ENCODE measurements around the gene ZXDC. TPM values are rescaled to one million over a fixed set of nuclear protein-coding genes. Genes with fewer than 3 reads are reported as not detected.

Gene ZXDC
- total RNA-seq, 1 experiment from 2014 or later = 55.4 TPM

DNA sequence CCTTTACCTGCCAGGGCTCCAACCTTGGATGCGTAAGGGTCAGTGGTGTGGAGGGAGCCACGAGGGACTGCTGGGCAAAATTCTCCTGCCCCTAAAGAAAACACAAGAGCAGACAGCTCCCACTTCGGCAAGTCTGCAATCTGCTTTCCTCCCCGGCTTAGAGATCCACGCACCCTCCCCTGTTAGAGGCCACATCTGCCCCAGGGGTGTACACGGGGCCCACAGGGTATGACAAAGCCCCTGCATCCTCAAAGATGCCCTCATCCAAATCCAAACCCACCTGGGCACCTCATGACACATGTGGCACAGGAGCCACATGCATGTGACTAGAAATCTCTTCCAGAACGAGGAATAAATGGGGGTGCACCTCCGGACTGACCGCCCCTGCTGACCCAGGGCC lies 25.5 kb downstream of the ZXDC start:
- ChIA-PET CTCF (no interaction called here), POLR2A (ENCODE audit: unreplicated experiment) (no interaction called here)
- Histone ChIP-seq H3K9me3 (ENCODE audit: insufficient read depth, low read depth) (no peaks in the 10 kb centered on the region), H3K36me3 (ENCODE audit: low read depth) (peaks cover 6% of the 10 kb centered on the region; the same call in 1 of the 2 replicates), H4K20me1 (ENCODE audit: insufficient read depth) (peaks cover 10% of the 10 kb centered on the region), H3K4me1 (replicated peaks; ENCODE audit: insufficient read depth) (no peaks in the 10 kb centered on the region), H3K4me2 (no peak overlapping the region), H3K4me3 (no peak overlapping the region), H3K79me2 (ENCODE audit: low read depth) (no peaks in the 10 kb centered on the region), H3F3A (ENCODE audit: insufficient read depth, low read depth) (no peaks in the 10 kb centered on the region; the same call in 1 of the 2 replicates), H3K27ac (no peak overlapping the region), H3K9me2 (ENCODE audit: insufficient read depth) (no peaks in the 10 kb centered on the region), H3K27me3 (ENCODE audit: insufficient read depth, low read depth) (no peaks in the 10 kb centered on the region), H2AFZ (no peak overlapping the region)
- TF ChIP-seq, protein P1, sequence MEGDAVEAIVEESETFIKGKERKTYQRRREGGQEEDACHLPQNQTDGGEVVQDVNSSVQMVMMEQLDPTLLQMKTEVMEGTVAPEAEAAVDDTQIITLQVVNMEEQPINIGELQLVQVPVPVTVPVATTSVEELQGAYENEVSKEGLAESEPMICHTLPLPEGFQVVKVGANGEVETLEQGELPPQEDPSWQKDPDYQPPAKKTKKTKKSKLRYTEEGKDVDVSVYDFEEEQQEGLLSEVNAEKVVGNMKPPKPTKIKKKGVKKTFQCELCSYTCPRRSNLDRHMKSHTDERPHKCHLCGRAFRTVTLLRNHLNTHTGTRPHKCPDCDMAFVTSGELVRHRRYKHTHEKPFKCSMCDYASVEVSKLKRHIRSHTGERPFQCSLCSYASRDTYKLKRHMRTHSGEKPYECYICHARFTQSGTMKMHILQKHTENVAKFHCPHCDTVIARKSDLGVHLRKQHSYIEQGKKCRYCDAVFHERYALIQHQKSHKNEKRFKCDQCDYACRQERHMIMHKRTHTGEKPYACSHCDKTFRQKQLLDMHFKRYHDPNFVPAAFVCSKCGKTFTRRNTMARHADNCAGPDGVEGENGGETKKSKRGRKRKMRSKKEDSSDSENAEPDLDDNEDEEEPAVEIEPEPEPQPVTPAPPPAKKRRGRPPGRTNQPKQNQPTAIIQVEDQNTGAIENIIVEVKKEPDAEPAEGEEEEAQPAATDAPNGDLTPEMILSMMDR (conservative IDR thresholded peaks at IDR 0.05) = no peak
- no peak for TF ChIP-seq EZH2 (IDR thresholded peaks at IDR 0.05; ENCODE audit: low read depth)
- no TSS peak for BruUV-seq (replicated peaks)
- no peak for DNase-seq
- intact Hi-C loops (cut with micrococcal nuclease; ENCODE audit: unreplicated experiment) = no loop called here

DNA sequence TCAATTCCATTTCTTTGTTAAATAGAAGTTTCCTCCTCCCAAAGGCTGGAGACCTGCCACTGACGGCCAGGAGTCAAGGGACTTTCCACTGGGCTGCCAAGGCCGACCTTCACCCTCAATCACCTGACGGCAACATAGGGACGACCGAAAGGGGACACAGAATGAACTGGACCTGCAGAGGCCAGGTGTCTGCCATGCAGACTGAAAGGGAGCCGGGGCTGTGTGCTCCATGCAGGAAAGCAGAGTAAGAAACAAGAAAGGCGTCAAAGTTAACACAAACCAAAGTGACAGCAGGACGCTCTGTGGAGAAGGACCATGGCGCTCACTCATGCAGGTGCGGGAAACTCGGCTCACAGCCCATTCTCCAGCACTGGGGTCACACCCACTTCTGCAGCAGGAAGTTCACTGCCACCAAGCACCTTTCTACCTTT lies 26.1 kb downstream of the ZXDC start:
- intact Hi-C loops (cut with micrococcal nuclease; ENCODE audit: unreplicated experiment) = no loop called here
- no peaks in the 10 kb centered on the region for H3F3A ChIP-seq (ENCODE audit: insufficient read depth, low read depth)
- no peaks in the 10 kb centered on the region for H3K9me2 ChIP-seq (ENCODE audit: insufficient read depth)
- no peak overlapping the region for H3K4me2 ChIP-seq
- no peak overlapping the region for H2AFZ ChIP-seq
- ChIA-PET CTCF (no interaction called here), POLR2A (ENCODE audit: unreplicated experiment) (no interaction called here)
- no peak overlapping the region for H3K27ac ChIP-seq
- peaks cover 6% of the 10 kb centered on the region; the same call in 1 of the 2 replicates for H3K36me3 ChIP-seq (ENCODE audit: low read depth)
- H4K20me1 ChIP-seq (ENCODE audit: insufficient read depth) = peaks cover 5% of the 10 kb centered on the region
- no peaks in the 10 kb centered on the region for H3K4me1 ChIP-seq (replicated peaks; ENCODE audit: insufficient read depth)
- no peak overlapping the region for H3K4me3 ChIP-seq
- BruUV-seq (replicated peaks) = no TSS peak
- DNase-seq = no peak
- no peaks in the 10 kb centered on the region for H3K79me2 ChIP-seq (ENCODE audit: low read depth)
- TF ChIP-seq, protein P1 (conservative IDR thresholded peaks at IDR 0.05) = no peak
- no peak for TF ChIP-seq EZH2 (IDR thresholded peaks at IDR 0.05; ENCODE audit: low read depth)
- H3K9me3 ChIP-seq (ENCODE audit: insufficient read depth, low read depth) = no peaks in the 10 kb centered on the region
- H3K27me3 ChIP-seq (ENCODE audit: insufficient read depth, low read depth) = no peaks in the 10 kb centered on the region

DNA sequence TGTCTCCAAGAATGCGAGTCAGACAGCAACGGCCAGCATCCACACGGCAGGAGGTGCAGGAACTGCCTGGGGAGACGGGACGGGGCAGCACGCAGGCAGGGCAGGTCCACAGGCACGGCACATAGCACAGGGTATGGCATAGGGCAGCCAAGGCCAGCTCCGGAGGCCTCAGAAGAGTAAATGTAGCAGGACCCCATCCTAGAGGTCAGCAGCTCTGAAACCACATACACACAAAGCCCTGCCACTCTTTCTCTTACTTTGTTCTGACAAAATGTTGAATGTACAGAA lies 26.9 kb downstream of the ZXDC start:
- H3K4me2 ChIP-seq = no peak overlapping the region
- TF ChIP-seq, protein P1 (conservative IDR thresholded peaks at IDR 0.05) = no peak
- TF ChIP-seq EZH2 (IDR thresholded peaks at IDR 0.05; ENCODE audit: low read depth) = no peak
- no peaks in the 10 kb centered on the region for H3K27me3 ChIP-seq (ENCODE audit: insufficient read depth, low read depth)
- DNase-seq = no peak
- 0 out of 2 replicates have a peak, but pooled peaks cover 3% of the 10 kb centered on the region for H3K36me3 ChIP-seq (ENCODE audit: low read depth)
- H3F3A ChIP-seq (ENCODE audit: insufficient read depth, low read depth) = no peaks in the 10 kb centered on the region
- BruUV-seq (replicated peaks) = no TSS peak
- H3K9me2 ChIP-seq (ENCODE audit: insufficient read depth) = no peaks in the 10 kb centered on the region
- H3K27ac ChIP-seq = no peak overlapping the region
- H4K20me1 ChIP-seq (ENCODE audit: insufficient read depth) = peaks cover 5% of the 10 kb centered on the region
- H3K79me2 ChIP-seq (ENCODE audit: low read depth) = no peaks in the 10 kb centered on the region
- ChIA-PET POLR2A (ENCODE audit: unreplicated experiment) (no interaction called here), CTCF (no interaction called here)
- no peak overlapping the region for H2AFZ ChIP-seq
- intact Hi-C loops (cut with micrococcal nuclease; ENCODE audit: unreplicated experiment) = no loop called here
- no peaks in the 10 kb centered on the region for H3K4me1 ChIP-seq (replicated peaks; ENCODE audit: insufficient read depth)
- no peak overlapping the region for H3K4me3 ChIP-seq
- H3K9me3 ChIP-seq (ENCODE audit: insufficient read depth, low read depth) = no peaks in the 10 kb centered on the region

Measured in PC-9 (cell line).